Mononuclear cell (primary cell): ENCODE measurements around the gene SMARCC1. TPM values are rescaled to one million over a fixed set of nuclear protein-coding genes. Genes with fewer than 3 reads are reported as not detected.
A peak's percentile ranks its signal among the peaks of the same experiment; 100 is the strongest.

Source experiments
- H3K27me3 ChIP-seq: 2 replicates; pipeline ENCODE4 v1.6.0; 2011; ENCODE audit warnings: low read length, control low read depth; ENCODE audit not compliant: insufficient read depth
- H3K4me1 ChIP-seq: 2 replicates; pipeline ENCODE4 v1.5.1; 2011; ENCODE audit warnings: mild to moderate bottlenecking, low read length, control low read depth; ENCODE audit not compliant: insufficient read depth
- H3K4me3 ChIP-seq: 2 replicates; pipeline ENCODE4 v1.5.1; 2011; ENCODE audit warnings: mild to moderate bottlenecking, low read length, moderate library complexity
- H3K9me3 ChIP-seq: 2 replicates; pipeline ENCODE4 v1.5.1; 2011; ENCODE audit warnings: low read depth, mild to moderate bottlenecking, control low read depth, low read length
- total RNA-seq: library from RNA; depleted of rRNA; stranded (reverse); fragments of >200 nt; gene quantifications from one replicate; pipeline ENCODE4 v1.2.3, GENCODE V29; 2012

The SMARCC1 gene
- total RNA-seq, 1 donor: 57.0 TPM

- Histone ChIP-seq H3K9me3 (no peaks in the 10 kb centered on the region), H3K4me3 (no peak overlapping the region), H3K27me3 (peaks cover 27% of the 10 kb centered on the region), H3K4me1 (peaks cover 13% of the 10 kb centered on the region)
Measured at GRCh38 chr3:47581835-47582234, 199.9 kb downstream of the SMARCC1 start.

DNA sequence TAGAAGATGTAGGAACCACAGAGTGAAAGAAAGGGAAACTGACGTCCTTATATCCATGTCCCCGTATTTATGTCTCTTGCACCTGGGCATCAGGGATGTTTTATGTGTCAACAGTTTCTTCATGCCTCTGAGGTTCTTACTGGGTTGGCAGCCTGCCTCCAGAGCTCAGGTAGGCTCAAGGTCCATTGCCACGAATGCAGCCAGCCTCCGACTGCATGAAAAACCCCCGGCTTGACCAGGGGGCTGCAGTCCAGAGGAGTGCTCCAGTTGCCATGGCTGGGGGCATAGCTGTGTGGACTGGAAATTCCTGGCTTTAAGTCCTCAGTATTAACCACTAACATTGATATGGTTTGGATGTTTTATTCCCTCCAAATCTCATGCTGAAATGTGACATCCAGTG is 200.3 kb downstream of the SMARCC1 start:
- Histone ChIP-seq H3K4me3 (no peak overlapping the region), H3K4me1 (peaks cover 13% of the 10 kb centered on the region), H3K27me3 (peaks cover 31% of the 10 kb centered on the region), H3K9me3 (no peaks in the 10 kb centered on the region)

- no peaks in the 10 kb centered on the region for H3K9me3 ChIP-seq
- peaks cover 13% of the 10 kb centered on the region for H3K4me1 ChIP-seq
- no peak overlapping the region for H3K4me3 ChIP-seq
- peaks cover 32% of the 10 kb centered on the region for H3K27me3 ChIP-seq
Measured at GRCh38 chr3:47580481-47580880, 201.2 kb downstream of the SMARCC1 start.

GRCh38 chr3:47579875-47580274 is 201.8 kb downstream of the SMARCC1 start:
- peaks cover 35% of the 10 kb centered on the region for H3K27me3 ChIP-seq
- peaks cover 13% of the 10 kb centered on the region for H3K4me1 ChIP-seq
- no peak overlapping the region for H3K4me3 ChIP-seq

DNA sequence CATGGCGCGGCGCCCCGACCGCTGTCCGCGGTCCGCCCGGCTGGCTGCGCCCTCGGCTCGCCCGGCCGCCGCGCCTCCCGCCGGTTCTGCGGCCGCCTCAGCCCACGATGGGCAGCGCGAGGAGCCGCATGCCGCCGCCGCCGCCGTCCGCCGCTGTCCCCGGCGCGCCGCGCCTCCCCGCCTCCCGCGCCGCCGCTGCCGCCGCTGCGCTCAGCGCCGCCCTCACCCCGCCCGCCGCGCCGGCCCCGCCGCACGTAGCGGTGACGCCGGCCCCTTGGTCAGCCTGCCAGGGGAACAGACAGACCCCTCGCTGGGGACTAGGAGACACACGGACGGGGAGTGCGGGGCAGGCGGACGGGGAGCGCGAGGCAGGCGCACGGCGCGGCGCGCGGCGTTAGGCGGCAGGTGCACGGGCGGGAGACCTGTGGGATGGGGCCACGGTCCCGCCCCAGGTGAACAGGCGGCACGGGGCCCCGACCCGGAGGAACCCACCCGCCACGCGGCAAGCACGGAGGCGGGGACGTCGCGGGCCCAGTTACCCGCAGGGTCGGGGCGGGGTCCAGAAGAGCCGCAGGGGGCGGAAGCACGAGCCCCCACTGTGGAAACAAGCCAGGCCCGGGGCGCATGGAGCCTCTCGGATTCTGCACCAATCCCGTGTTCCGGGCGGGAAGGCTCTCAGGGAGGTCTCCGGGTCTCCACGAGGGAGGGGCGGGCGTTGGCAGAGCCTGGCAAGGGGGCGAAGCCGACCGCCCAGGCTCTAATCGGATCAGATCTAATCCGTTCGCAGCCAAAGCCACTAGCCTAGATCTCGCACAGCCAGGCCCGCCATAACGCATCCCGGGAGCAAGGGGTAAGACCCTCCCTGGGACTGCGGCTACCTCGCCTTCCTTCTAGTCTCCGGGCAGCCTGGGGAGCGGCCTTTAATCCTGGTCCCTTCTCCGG is 202.7 kb downstream of the SMARCC1 start, which contains the start of gene CSPG5:
TSS of gene CSPG5 (minus strand) at position 175 of the 942 bp plus-strand sequence. CDS start at position 3, 172 bp downstream.
- Histone ChIP-seq H3K9me3 (no peaks in the 10 kb centered on the region), H3K4me1 (peaks cover 13% of the 10 kb centered on the region), H3K27me3 (peaks cover 35% of the 10 kb centered on the region), H3K4me3 (peak within 1 kb of the TSS; percentile 36)

More at GRCh38 chr3:47579875-47580274, 201.8 kb downstream of the SMARCC1 start:
- no peaks in the 10 kb centered on the region for H3K9me3 ChIP-seq

DNA sequence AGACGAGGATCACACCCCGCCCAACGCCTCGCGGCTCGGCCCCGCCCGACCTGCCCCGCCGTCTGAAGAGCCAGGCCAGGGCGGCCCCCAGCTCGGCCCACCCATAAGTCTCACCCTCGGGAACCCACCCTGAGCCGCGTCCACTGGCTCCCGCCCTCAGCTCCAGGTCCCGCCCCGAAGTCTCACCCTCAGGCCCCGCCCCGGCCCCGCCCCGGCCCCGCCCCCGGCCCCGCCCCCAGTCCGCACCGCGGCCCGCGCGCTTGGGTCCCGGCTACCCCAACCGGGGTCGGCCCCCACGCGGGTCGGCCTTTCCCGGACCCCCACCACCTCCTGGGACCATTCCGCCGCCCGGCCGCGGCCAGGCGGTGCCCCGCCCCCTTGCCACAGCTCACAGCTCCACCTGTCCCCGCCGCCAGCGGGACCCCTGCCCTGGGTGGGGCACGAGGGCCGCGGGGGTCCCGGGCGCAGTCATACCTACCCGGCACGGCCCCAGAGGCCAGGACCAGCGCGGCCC is 203.5 kb downstream of the SMARCC1 start:
- Histone ChIP-seq H3K27me3 (peaks cover 35% of the 10 kb centered on the region), H3K4me1 (peaks cover 13% of the 10 kb centered on the region), H3K9me3 (no peaks in the 10 kb centered on the region), H3K4me3 (peak overlapping the region; percentile 36)

DNA sequence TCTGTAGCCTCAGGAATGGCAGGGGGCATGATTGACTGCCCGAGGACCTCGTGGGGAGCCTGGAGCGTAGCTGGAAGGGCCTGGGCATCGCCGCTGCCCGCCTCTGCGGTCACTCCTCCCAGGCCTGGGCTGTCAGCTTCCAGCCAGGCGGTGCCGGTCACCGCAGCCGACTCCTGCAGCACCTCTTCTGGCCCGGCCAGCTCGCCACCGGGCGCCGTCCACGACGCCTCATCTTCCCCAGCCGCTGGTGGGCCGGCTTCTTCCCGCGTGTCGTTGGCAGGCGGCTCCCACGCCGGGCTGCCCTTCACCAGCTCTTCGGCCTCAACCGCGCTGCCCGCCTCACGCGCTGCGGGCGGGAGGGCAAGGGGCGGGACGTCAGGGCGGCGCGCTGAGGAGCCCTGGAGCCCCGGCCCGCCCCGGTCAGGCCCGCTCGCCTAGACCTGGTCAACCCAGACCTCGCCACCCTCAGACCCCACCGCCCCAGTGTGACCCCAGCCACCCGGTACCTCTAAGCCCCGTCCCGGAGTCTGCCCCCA is 204.0 kb downstream of the SMARCC1 start:
- peaks cover 13% of the 10 kb centered on the region for H3K4me1 ChIP-seq
- peak overlapping the region; percentile 8 for H3K4me3 ChIP-seq
- H3K27me3 ChIP-seq: peaks cover 35% of the 10 kb centered on the region
- H3K9me3 ChIP-seq: no peaks in the 10 kb centered on the region

GRCh38 chr3:47573190-47574172 is 208.2 kb downstream of the SMARCC1 start:
- Histone ChIP-seq H3K9me3 (no peaks in the 10 kb centered on the region), H3K4me3 (no peak overlapping the region), H3K4me1 (peaks cover 7% of the 10 kb centered on the region), H3K27me3 (peaks cover 16% of the 10 kb centered on the region)

DNA sequence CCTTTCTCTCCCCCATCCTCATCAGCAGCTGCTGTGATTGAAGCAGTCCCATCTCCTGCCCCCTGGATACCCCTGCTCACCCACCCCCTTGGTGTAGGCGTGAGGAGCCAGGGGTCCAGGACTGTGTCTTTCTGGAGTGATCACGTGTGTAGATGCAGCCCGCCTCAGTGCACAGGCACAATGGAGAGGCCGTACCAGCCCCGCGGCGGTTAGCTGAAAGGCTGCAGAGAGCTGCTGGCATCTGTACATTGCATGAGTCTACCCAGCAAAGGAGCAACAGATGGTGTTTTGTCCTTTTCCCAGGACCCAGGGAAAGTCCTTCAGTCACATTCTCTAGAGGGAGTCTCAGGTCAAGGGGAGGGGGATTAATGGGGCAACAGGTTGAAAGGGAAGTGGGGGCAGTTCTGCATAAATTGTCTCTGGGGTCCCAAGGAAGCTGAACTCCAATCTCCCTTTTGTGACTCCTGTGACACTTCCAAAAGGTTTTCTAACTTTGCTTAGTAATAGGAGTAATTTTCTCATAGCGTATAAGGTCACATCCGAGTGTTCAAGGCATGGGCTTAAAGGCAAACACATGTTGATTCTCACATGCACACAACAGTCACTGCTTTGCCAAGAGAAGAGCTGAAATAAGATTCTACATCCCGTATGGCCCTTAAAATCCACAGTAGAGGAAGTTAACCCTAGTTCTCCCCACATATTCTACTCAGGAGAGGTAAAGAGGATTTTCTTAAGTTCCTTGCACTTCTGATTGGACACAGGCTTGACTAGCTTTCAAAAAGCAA is 210.1 kb downstream of the SMARCC1 start:
- peaks cover 5% of the 10 kb centered on the region for H3K27me3 ChIP-seq
- no peaks in the 10 kb centered on the region for H3K9me3 ChIP-seq
- H3K4me1 ChIP-seq: no peaks in the 10 kb centered on the region
- no peak overlapping the region for H3K4me3 ChIP-seq

DNA sequence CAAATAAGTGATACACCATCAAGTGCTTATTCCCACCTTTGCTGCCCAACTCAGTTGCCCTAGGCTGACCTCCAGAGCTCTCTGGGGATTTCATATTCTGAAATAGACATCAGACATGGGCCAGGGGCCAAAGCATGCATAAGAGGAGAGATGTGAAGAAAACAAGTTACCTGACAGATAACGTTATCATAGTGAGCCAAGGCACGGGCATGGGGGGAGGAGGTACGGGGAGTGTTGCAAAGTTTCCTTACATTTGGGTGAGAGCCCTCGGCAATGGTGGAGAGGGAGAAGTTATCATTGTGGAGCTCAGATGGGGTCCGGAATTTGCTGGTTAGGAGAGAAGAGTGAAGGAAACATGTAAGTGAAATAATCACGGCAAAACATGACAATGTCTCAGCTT is 212.8 kb downstream of the SMARCC1 start:
- no peaks in the 10 kb centered on the region for H3K4me1 ChIP-seq

GRCh38 chr3:47567149-47567548 is 214.5 kb downstream of the SMARCC1 start:
- Histone ChIP-seq H3K27me3 (no peaks in the 10 kb centered on the region), H3K4me1 (no peaks in the 10 kb centered on the region), H3K4me3 (no peak overlapping the region), H3K9me3 (no peaks in the 10 kb centered on the region)

More for the DNA sequence above, 212.8 kb downstream of the SMARCC1 start:
- Histone ChIP-seq H3K4me3 (no peak overlapping the region), H3K27me3 (no peaks in the 10 kb centered on the region), H3K9me3 (no peaks in the 10 kb centered on the region)

GRCh38 chr3:47566667-47567066 is 215.0 kb downstream of the SMARCC1 start:
- no peaks in the 10 kb centered on the region for H3K4me1 ChIP-seq
- no peaks in the 10 kb centered on the region for H3K9me3 ChIP-seq
- no peaks in the 10 kb centered on the region for H3K27me3 ChIP-seq
- H3K4me3 ChIP-seq: no peak overlapping the region

GRCh38 chr3:47565734-47566550 is 215.8 kb downstream of the SMARCC1 start:
- no peaks in the 10 kb centered on the region for H3K27me3 ChIP-seq

More at GRCh38 chr3:47565734-47566550, 215.8 kb downstream of the SMARCC1 start:
- Histone ChIP-seq H3K9me3 (no peaks in the 10 kb centered on the region), H3K4me3 (no peak overlapping the region), H3K4me1 (no peaks in the 10 kb centered on the region)
